Activated T-cell treated with anti-CD3 and anti-CD28 coated beads for 1 hour (primary cell): ENCODE data around the gene CCNI.
A peak's percentile ranks its signal among the peaks of the same experiment; 100 is the strongest.
"Not testable (repeated sequence)": the region's sequence is repeated elsewhere in the genome, so short reads cannot be mapped to it uniquely, and the experiment has no call there.

Experiments
- DNase-seq: peaks from one replicate; pipeline ENCODE4 v3.0.0-alpha.2; 2020; ENCODE audit warnings: low read depth

CCNI gene, protein sequence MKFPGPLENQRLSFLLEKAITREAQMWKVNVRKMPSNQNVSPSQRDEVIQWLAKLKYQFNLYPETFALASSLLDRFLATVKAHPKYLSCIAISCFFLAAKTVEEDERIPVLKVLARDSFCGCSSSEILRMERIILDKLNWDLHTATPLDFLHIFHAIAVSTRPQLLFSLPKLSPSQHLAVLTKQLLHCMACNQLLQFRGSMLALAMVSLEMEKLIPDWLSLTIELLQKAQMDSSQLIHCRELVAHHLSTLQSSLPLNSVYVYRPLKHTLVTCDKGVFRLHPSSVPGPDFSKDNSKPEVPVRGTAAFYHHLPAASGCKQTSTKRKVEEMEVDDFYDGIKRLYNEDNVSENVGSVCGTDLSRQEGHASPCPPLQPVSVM

DNA sequence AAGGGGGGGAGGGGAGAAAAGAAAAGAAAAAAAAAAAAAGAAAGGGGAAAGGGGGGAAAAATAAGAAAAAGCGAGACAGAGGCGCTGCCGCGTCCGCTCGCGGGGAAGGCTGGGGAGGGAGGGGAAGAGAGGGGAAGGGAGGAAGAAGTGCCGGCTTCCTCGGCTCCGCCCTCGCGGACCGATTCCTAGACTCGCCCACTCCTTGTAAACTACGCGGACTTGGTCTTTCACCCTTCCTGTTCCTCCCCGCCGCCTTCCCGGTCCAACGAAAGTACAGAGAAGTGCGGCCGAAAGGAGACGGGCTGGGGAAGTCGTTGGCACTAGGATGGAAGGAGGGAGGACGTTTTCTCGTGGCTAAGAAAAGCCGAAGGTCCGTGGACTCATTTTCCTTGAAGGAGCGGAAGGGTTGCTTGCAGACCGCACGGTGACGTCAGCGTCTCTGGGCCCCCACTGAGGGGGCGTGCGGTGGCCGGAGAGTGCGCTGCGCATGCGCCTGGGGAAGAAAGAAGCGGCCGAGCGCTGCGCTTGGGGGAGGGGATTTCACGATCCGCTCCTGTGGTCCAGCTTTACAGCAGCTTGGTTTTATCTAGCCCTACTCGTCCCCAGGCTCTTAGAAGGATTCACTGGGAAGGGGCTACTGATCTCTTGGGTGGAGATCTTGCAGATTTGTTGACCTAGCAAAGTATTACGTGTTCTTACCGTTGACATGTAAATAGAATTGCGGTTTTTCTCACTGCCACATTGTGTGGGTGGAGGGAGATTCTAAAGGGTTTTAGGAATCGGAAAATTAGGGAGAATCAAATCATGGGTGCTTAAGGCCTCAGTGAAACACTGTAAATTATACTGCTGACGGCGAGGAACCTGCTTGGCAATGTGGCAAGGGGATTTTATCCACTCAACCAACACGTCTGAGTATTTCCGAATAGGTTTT, at the start of gene CCNI:
CCNI (minus strand) TSS at position 121 of the 931 bp plus-strand sequence. CDS start 9,627 bp downstream, outside the sequence.
- DNase-seq: peak; percentile 86

DNA sequence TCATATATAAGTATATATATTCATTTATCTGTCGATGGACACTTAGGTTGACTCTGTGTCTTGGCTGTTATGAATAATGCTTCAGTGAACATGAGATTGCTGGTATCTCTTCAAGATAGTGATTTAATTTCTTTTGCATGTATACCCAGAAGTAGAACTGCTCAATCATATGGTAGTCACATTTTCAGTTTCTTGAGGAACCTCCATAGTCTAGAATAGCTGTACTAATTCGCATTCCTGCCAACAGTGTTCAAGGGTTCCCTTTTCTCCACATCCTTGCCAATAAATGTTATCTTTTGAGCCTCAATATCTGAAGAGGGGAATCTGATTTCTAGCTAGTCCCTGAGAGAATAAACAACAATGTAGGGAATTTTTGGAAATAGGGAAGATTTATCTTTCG, 48.8 kb upstream of the CCNI start:
- no peak for DNase-seq

DNA sequence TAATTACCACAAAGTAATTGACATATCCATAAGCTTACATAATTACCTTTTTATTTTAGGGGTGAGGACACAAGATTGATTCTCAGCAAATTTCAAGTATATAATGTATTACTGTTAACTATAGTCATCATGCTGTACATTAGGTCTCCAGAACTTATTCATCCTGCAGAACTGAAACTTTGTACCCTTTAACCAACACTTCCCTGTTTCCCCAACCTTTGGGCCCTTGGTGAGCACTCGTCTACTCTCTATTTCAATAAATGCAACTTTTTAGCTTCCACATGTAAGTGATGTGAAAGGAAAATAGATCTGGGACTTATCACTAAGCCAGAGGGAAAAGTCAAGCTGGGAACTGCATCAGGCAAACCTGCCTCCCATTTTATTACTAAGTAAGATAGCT, 47.6 kb upstream of the CCNI start:
- no peak for DNase-seq

DNA sequence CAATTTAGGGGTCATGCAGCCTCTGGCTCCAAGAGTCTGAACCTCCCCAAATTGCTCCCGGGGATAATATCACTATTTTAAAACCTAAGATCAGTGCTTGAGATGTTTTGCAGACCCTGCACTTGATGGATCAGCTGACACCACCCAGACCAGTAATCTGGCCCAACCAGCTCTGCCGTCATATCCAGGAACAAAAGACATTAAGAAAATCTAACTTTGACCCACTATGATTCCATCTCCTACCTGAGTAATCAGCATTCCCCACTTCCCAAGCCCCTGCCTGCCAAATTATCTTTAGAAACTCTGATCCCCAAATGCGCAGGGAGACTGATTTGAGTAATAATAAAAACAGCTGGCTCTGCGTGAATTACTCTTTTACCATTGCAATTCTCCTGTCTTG, 46.9 kb upstream of the CCNI start:
- DNase-seq: no peak

DNA sequence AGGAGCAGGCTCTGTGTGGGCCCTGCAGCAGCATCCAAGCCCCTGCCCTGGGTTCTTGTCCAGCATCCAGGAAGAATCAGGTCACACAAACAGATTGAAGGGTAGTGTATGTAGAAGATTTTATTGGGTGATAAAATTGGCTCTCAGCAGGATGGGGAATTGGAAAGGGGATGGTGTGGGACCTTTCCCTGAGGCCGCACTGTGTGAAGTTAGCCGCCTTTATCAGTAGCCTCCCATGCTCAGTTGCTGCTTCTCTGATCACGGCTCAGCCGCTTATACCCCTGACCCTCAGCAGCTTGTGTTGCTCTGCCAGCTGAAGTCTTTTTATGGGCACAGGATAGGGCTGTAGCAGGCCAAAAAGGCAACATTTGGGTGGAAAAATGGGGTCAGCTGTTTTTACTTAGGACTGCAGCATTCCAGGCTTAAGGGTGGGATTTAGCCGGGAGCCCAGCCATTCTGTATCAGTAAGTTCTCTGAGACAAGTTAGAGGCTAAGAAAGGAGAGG, 46.0 kb upstream of the CCNI start:
- DNase-seq: no peak

DNA sequence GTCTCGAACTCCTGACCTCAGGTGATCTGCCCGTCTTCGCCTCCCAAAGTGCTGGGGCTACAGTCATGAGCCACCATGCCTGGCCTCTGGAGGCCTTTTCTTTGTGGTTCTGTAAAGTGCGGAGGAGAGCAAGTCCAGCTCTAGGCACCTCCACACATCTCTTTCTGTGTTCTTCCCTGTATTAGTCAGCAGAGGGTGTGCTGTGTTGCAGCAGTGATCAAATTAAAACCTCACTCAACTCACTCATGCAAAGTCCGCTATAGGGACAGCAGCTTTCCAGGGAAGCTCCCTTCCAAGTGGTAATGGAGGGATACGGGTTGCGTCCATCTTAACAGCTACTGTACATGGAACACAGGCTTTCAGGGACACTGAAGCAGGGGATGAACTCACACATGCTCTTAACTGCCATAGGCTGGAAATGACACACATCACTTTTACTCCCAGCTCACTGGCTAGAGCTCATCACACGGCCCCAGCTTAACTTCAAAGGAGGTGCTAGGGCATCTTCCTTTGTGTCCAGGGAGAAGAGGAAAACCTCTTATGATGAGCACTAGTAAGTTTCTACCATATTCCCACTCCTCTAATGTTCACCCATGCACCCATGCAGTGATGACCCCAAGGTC, 45.2 kb upstream of the CCNI start:
- no peak for DNase-seq

DNA sequence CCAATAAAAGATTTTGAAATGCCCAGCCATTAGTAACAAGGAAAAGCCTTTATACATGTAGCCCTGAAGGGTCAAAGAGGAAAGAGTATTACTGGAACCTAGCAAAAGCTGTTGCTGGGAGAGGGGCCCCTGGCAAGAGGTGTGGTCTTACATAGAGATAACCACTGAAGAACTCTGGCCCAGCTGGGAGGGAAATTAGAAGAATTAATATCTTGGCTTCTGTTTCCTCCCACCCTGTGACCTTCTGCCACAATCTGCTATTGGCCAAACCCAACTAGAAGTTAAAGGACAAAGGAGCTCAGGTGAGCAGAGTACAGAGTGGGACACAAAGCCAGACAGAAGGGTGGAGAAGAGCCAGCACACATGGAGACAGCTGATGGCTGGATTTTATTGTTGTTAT, 41.9 kb upstream of the CCNI start:
- no peak for DNase-seq

DNA sequence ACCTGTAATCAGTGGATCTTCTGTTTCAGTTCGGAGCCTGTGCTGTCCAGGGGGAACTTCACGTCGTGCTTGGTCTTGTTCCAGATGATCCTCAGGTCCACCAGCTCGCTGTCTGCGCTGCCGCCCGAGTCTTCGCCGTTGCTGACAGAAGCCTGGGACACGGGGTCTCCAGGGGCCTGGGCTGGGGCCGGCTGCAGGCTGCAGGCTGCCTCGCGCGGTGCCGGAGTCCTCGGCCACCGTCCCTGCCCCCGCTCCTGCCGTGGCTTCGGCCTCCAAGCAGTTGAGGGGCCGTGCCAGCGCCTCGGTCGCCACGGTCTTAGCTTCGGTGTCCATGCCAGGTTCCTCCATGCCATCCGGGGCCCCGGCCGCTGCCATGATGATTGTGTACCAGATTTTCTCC, 37.3 kb upstream of the CCNI start:
- no peak for DNase-seq

DNA sequence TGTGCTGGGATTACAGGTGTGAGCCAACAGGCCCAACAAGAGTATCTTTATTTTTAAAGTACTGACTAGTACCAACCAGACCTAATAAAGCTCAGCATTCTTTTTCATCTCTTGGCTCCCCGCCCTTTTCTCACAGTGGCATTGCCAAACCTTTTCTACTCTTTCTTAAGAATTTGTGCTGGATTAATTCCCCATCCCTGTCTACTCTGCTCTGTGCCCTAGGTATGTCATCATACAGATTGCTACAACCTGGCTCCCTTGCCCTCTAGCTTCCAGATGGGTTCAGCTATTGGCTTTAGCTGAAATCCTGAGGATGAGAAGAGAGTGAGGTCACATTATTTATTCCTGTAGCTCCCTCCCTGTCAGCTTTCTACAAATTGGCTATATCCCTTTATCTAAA, 34.9 kb upstream of the CCNI start:
- DNase-seq: no peak

DNA sequence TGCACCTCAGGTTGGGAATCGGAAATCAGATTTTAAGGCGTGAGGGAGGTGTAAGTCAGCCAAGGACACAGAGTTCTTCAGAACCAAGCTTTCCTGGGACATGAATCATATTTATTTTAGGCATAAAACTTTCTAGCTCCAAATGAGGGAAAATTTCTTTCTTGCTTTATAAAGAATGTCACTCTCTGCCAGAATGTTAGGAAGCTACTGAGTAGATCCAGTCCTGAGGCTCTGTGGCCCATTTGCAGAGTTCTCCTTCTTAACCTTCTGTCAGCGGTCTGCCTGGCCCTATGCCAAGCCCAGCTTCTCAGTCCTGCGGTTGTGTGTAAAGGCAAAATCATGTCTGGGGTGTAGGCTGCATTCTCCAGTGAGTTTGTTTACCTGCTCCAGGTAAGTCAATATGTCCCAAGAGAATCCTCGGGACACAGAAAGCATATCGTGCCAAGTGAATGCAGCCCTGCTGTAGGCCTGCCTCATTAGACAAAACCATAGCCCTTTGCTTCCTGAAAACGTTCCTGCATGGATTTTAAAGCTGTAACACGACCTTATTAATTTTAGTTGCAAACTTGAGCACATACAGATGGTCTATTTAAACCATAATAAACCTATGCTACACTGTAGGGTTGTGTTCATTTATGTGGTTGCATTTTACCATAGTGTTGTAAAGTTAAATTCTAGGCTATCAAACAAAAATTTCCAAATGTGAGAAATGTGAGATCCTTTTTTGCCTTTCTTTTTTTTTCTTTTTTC, 29.2 kb upstream of the CCNI start:
- DNase-seq: no peak

DNA sequence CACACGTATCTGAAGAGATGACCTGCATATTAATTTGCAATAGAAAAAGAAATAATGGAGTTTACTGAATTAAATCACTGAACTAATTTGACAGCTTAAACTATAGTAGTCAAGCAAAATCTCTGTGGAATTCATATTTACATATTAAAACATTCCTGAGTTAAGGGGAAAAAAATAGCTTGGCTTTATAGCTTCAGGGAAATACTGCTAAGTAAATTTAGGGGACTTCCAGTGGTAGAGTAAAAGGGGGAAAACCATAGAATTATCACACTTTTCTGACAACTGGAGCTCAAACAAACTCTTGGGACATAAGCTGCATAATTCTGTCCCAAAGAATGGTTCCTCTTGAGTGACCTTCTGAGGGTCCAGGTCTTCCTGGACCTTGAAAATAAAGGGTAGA, 28.6 kb upstream of the CCNI start:
- no peak for DNase-seq

DNA sequence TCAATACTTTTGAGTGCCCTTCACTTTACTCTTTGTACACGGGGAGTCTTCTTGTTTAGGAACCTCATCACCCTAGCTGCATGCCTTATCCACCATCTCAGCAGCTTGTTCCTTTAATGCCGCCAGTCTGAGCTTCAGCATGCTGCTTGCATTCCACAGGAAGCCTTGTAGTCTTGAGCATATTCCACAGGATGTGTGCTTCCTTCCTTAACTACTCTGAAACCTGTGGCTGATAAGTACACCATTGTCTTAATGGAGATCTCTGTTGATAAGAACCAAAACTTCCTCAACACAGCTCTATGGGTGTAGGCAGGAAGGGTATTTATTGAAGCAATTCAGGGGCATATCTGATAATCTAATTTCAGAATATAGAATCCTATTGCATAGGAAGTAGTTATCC, 24.4 kb upstream of the CCNI start:
- DNase-seq: no peak

DNA sequence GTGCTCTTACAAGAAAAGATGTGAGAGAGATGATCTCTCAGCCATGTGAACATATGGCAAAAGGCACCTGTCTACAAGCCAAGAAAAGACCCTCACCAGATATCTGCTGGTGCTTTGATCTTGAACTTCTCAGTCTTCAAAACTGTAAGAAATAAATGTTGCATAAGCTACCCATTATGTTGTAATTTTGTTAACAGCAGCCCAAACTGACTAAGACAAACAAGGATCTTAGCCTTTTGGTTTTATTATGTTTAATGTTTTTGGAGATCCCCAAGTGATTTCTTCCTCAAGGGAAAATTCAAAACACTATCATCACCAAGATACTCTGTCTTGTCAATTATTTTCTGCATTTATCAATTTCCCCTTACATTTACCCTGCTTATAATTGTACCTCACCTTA, 21.8 kb upstream of the CCNI start:
- DNase-seq: no peak

DNA sequence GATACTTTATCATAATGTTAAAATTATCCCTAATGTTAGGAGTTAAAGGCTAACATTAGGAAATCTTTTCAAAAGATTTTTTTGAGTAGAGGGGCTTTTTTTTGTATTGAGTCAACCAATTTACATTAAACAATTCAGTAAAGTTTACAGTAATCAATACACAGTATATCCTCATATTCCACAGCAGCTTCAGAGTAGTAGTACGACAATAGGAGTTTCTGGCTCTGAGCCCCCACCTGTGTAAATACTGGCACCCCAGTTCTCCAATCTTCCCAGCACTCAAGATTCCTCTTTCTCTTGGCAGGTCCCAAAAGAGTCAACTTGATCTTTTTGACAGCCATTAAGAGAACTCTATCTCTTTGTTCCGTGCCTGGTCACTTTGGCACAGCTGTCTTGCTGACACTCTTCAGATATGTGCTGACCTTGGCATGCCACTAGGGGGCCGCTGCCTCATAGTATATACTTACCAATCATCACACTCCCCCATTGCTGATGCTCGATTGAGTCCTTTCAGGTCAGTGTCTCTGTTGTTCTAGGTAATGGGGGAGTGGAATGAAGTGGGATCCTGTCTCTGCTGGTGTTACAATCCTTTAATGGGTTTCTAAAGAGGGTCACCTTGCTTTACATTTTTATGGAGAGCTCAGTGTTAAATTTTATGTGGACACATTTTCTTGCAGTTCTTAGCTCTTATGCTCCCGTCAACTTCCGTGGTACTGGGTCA, 19.5 kb upstream of the CCNI start:
- DNase-seq: peak; percentile 67

DNA sequence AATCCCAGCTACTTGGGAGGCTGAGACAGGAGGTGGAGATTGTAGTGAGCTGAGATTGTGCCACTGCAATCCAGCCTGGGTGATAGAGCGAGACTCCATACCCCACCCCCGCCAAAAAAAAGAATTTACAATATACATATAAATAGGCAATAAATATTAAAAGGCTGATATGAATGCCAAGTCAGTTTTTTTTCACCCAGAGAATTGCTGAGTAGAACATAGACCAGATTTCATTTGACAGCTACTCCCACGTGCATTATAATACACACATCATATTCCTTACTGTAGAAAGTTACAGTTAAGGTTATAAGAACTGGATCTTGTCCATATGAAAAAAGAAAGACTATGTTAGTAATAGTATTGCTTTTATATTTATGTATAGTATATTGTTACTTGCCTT, 18.7 kb upstream of the CCNI start:
- DNase-seq: no peak

DNA sequence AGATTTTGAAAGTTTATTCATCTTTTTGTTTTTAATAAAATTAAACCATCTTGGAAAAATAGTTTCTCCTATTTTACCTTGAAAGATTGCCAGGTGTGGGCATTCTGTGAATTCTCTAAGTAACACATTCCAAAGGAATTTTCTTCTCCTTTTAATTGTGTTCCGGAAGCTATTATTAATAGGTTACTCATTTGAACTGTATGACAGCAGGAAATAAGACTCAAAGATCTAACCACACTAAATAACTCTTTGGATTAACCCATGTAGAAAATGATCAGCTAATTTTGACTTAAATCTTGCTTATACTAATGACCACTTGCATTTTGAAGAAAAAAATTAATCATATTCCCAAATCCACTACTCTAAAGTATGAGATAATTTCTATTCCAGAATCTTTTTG, 17.6 kb upstream of the CCNI start:
- no peak for DNase-seq

DNA sequence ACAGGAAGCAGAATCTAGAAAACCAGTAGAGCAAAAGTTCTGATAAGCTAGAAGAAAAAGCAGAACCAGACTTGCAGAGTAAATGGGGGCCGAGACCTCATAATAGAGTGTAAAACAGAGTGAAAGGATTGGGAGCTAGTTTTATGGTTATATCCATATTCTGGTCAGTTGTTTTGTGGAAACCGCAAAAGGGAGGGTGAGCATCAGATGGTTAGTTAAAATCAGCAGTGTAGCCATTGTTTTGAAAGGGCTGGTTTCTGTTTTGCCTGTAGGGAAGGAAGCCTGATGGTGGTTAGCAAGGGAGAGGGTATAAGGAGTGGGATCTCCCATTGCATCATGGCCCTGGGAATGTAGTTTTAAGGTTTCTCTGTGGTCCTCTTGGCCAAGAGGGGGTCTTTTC, 17.2 kb upstream of the CCNI start:
- DNase-seq: no peak

DNA sequence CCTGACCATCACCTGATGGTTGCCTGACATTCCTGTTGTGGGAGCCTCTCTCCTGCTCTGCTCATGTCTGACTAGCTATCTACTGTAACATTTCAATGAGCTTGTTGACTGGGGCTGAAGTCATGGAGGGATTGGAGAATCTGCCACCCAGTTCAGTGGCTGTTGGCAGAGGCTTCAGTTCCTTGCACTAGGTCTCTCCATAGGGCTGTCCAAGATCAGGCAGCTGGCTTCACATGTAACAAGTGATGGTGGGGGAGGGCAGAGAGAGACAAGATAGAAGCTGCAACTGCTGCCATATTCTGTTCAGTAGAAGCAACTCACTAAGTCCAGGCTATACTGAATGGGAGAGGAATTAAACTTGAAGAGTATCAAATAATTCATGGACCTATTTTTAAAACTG, 14.1 kb upstream of the CCNI start:
- DNase-seq: no peak

DNA sequence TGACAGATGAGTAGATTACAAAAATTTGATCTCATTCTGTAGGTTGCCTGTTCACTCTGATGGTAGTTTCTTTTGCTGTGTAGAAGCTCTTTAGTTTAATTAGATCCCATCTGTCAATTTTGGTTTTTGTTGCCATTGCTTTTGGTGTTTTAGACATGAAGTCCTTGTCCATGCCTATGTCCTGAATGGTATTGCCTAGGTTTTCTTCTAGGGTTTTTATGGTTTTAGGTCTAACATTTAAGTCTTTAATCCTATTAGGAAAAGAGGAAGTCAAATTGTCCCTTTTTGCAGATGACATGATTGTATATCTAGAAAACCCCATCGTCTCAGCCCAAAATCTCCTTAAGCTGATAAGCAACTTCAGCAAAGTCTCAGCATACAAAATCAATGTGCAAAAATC, 11.2 kb upstream of the CCNI start:
- DNase-seq: not testable (repeated sequence)

DNA sequence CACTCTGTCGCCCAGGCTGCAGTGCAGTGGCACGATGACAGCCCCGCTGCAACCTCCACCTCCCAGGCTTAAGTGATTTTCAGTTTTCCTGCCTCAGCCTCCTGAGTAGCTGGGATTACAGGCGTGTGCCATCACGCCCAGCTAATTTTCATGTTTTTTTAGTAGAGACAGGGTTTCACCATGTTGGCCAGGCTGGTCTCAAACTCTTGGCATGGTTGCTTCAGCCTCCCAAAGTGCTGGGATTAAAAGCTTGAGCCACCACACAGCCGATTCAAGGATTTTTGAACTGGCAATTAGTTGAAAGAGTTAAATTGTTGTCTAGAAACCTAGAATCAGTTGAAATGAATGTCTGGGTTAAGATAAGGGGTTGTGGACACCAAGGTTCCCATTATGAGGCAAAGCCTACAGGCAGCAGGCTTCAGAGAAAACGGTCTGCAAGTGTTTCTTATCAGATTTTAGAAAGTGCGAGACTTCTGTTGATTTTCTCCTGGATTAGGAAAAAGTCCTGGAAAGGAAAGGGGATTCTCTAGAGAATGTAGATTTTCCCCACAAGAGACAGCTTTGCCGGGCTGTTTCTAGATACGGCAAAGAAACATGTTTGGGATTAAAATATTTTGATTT, 8.3 kb upstream of the CCNI start:
- no peak for DNase-seq
